Osteocyte (in vitro differentiated cells): ENCODE data around the gene CHRD. TPM values are rescaled to one million over a fixed set of nuclear protein-coding genes. Genes with fewer than 3 reads are reported as not detected.

Experiments used
- DNase-seq: peaks from one replicate; pipeline ENCODE4 v3.0.0; 2021; ENCODE audit warnings: mixed read lengths; ENCODE audit not compliant: unreplicated experiment; ENCODE audit errors: extremely low spot score
- H3K27ac Mint-ChIP-seq: one replicate; pipeline ENCODE4 v1.8.0; 2021; ENCODE audit warnings: mild to moderate bottlenecking, mixed read lengths; ENCODE audit not compliant: unreplicated experiment
- H3K27me3 Mint-ChIP-seq: one replicate; pipeline ENCODE4 v1.8.0; 2021; ENCODE audit warnings: mixed read lengths; ENCODE audit not compliant: unreplicated experiment
- H3K36me3 Mint-ChIP-seq: one replicate; pipeline ENCODE4 v1.8.0; 2021; ENCODE audit warnings: mixed read lengths; ENCODE audit not compliant: unreplicated experiment
- H3K4me1 Mint-ChIP-seq: one replicate; pipeline ENCODE4 v1.8.0; 2021; ENCODE audit warnings: mixed read lengths; ENCODE audit not compliant: unreplicated experiment
- H3K4me3 Mint-ChIP-seq: one replicate; pipeline ENCODE4 v1.8.0; 2021; ENCODE audit warnings: mild to moderate bottlenecking, moderate library complexity, mixed read lengths; ENCODE audit not compliant: unreplicated experiment
- H3K9me3 Mint-ChIP-seq: one replicate; pipeline ENCODE4 v1.8.0; 2021; ENCODE audit warnings: mixed read lengths; ENCODE audit not compliant: unreplicated experiment
- total RNA-seq: library from RNA; stranded (reverse); gene quantifications from 2 replicates; pipeline ENCODE4 v1.2.1, GENCODE V29; 2021
- TF ChIP-seq, protein P1 (sequence below): fragments of 200-600 bp; sonication (generic); IDR thresholded peaks from 2 replicates; pipeline ENCODE4 v1.5.0; 2021; ENCODE audit warnings: antibody characterized with exemption, mild to moderate bottlenecking, moderate library complexity

CHRD gene
- total RNA-seq, 1 donor from 2014 or later: 4.4 TPM

GRCh38 chr3:184380185-184380626 is 352 bp downstream of the CHRD start:
- Mint-ChIP-seq H3K27me3 (peaks cover 59% of the 10 kb centered on the region), H3K36me3 (no peaks in the 10 kb centered on the region), H3K9me3 (no peaks in the 10 kb centered on the region), H3K4me1 (peaks cover 13% of the 10 kb centered on the region), H3K4me3 (no peak overlapping the region), H3K27ac (no peak overlapping the region)
- TF ChIP-seq, protein P1, sequence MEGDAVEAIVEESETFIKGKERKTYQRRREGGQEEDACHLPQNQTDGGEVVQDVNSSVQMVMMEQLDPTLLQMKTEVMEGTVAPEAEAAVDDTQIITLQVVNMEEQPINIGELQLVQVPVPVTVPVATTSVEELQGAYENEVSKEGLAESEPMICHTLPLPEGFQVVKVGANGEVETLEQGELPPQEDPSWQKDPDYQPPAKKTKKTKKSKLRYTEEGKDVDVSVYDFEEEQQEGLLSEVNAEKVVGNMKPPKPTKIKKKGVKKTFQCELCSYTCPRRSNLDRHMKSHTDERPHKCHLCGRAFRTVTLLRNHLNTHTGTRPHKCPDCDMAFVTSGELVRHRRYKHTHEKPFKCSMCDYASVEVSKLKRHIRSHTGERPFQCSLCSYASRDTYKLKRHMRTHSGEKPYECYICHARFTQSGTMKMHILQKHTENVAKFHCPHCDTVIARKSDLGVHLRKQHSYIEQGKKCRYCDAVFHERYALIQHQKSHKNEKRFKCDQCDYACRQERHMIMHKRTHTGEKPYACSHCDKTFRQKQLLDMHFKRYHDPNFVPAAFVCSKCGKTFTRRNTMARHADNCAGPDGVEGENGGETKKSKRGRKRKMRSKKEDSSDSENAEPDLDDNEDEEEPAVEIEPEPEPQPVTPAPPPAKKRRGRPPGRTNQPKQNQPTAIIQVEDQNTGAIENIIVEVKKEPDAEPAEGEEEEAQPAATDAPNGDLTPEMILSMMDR: no peak
- no peak for DNase-seq

DNA sequence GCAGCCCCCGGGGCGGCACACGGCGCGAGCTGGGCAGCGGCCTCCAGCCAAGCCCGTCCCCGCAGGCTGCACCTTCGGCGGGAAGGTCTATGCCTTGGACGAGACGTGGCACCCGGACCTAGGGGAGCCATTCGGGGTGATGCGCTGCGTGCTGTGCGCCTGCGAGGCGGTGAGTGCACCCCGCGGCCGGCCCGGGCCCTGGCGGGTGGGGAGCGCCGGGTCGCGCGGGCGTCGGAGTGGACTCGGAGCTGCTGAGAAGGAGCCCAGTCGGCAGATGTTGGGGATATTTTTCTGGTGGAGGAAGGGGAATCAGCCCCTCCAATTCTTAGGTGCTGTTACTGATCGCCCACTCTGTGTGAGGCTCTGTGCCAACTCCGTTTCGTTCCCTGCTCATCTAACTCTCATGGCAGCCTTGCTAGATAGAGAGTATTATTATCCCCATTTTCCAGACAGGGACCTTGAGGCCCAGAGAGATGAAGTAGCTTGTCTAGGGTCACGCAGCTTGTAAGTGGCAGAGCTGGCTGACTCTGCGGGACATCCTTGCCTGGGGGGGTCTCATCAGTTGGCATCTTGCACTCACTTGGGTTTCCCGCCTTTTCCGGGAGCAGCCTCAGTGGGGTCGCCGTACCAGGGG is 890 bp downstream of the CHRD start:
- DNase-seq: no peak
- no peaks in the 10 kb centered on the region for H3K36me3 Mint-ChIP-seq
- peaks cover 13% of the 10 kb centered on the region for H3K4me1 Mint-ChIP-seq
- no peaks in the 10 kb centered on the region for H3K9me3 Mint-ChIP-seq
- TF ChIP-seq, protein P1: no peak
- peak overlapping the region; percentile 53 for H3K4me3 Mint-ChIP-seq
- no peak overlapping the region for H3K27ac Mint-ChIP-seq
- peaks cover 53% of the 10 kb centered on the region for H3K27me3 Mint-ChIP-seq

DNA sequence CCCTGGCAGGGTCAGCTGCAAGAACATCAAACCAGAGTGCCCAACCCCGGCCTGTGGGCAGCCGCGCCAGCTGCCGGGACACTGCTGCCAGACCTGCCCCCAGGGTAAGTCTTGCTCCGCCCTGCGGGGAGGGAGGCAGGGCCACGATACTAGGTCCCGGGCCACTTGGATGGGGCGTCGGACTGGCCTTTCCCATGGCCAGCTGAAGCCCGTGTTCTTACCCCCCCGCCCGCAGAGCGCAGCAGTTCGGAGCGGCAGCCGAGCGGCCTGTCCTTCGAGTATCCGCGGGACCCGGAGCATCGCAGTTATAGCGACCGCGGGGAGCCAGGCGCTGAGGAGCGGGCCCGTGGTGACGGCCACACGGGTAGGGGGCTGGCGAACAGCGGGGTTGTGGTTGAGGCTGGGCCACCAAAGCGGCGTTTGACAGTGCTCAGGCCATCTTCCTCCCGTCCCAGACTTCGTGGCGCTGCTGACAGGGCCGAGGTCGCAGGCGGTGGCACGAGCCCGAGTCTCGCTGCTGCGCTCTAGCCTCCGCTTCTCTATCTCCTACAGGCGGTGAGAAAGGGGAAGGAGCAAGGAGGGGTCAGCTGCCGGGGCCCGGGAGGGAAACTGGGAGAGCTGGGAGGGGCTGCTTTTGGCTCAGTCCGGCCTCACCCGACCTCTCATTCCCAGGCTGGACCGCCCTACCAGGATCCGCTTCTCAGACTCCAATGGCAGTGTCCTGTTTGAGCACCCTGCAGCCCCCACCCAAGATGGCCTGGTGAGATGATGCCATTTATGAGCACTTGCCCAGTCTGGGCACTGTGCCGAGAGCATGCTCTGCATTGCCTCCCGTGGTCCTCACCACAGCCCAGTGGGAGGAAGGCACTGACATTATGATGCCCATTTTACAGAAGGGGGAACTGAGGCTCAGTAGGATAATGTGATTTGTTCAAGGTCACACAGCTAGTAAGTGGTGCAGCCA is 1.7 kb downstream of the CHRD start:
- no peak for DNase-seq
- peaks cover 47% of the 10 kb centered on the region for H3K27me3 Mint-ChIP-seq
- peaks cover 13% of the 10 kb centered on the region for H3K4me1 Mint-ChIP-seq
- H3K27ac Mint-ChIP-seq: no peak overlapping the region
- TF ChIP-seq, protein P1: no peak
- no peaks in the 10 kb centered on the region for H3K36me3 Mint-ChIP-seq
- H3K4me3 Mint-ChIP-seq: peak overlapping the region; percentile 53
- H3K9me3 Mint-ChIP-seq: no peaks in the 10 kb centered on the region

DNA sequence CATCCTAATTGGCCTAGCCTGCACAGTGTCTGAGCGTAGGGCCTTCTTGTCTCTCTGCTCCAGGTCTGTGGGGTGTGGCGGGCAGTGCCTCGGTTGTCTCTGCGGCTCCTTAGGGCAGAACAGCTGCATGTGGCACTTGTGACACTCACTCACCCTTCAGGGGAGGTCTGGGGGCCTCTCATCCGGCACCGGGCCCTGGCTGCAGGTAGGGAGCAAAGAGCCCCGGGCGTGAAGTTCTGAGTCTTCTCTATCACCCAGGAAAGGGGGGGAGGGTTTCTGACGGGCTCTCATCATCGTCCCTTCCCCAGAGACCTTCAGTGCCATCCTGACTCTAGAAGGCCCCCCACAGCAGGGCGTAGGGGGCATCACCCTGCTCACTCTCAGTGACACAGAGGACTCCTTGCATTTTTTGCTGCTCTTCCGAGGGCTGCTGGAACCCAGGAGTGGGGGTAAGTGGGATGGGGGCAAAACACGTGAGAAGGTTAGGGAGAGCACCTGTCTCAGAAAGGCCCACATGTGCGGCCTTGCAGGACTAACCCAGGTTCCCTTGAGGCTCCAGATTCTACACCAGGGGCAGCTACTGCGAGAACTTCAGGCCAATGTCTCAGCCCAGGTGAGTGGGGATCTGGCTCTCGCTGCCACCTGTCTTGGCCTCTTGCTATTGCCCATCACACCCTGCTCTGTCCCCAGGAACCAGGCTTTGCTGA is 2.6 kb downstream of the CHRD start:
- Mint-ChIP-seq H3K36me3 (no peaks in the 10 kb centered on the region), H3K4me3 (no peak overlapping the region), H3K27ac (no peak overlapping the region), H3K9me3 (no peaks in the 10 kb centered on the region), H3K4me1 (peaks cover 12% of the 10 kb centered on the region), H3K27me3 (peaks cover 39% of the 10 kb centered on the region)
- TF ChIP-seq, protein P1: no peak
- DNase-seq: no peak
